OCI-LY1 (cell line): ENCODE measurements around the gene TNFAIP6.
"Not testable (repeated sequence)": the region's sequence is repeated elsewhere in the genome, so short reads cannot be mapped to it uniquely, and the experiment has no call there.

Source experiments
- H2AFZ ChIP-seq: fragments of 200-600 bp; sonication (generic), shearing (Covaris generic); 2 replicates; pipeline ENCODE4 v1.6.0; 2014; ENCODE audit warnings: antibody characterized with exemption, mild to moderate bottlenecking, low read length
- H3F3A ChIP-seq: fragments of 200-600 bp; sonication (generic), shearing (Covaris generic); 2 replicates; pipeline ENCODE4 v1.6.0; 2014; ENCODE audit warnings: mild to moderate bottlenecking, antibody characterized with exemption, low read length, moderate library complexity; ENCODE audit not compliant: insufficient read depth
- H3K27ac ChIP-seq: fragments of 200-600 bp; sonication (generic); 2 replicates; pipeline ENCODE4 v1.5.1; 2014; ENCODE audit warnings: low read length, mixed run types, mild to moderate bottlenecking, low read depth; ENCODE audit not compliant: poor library complexity, severe bottlenecking
- H3K27me3 ChIP-seq: fragments of 200-600 bp; sonication (generic); 2 replicates; pipeline ENCODE4 v1.6.0; 2014; ENCODE audit warnings: antibody characterized with exemption, mild to moderate bottlenecking, low read length, moderate library complexity; ENCODE audit not compliant: insufficient read depth
- H3K36me3 ChIP-seq: fragments of 200-600 bp; sonication (generic); 2 replicates; pipeline ENCODE4 v1.6.1; 2014; ENCODE audit warnings: mild to moderate bottlenecking, antibody characterized with exemption, low read length, moderate library complexity, mixed read lengths; ENCODE audit not compliant: insufficient read depth
- H3K4me1 ChIP-seq: fragments of 200-600 bp; sonication (generic); 2 replicates; pipeline ENCODE4 v1.5.1; 2014; ENCODE audit warnings: mild to moderate bottlenecking, low read length, moderate library complexity; ENCODE audit not compliant: insufficient read depth, severe bottlenecking
- H3K4me2 ChIP-seq: fragments of 200-600 bp; sonication (generic), shearing (Covaris generic); 2 replicates; pipeline ENCODE4 v1.6.1; 2014; ENCODE audit warnings: low read length
- H3K4me3 ChIP-seq: fragments of 200-600 bp; sonication (generic); 2 replicates; pipeline ENCODE4 v1.5.1; 2014; ENCODE audit warnings: low read length, low read depth, mild to moderate bottlenecking, mixed read lengths; ENCODE audit not compliant: poor library complexity, severe bottlenecking
- H3K79me2 ChIP-seq: fragments of 200-600 bp; shearing (Covaris generic); 2 replicates; pipeline ENCODE4 v1.6.1; 2016; ENCODE audit warnings: mixed run types, low read length, mixed read lengths; ENCODE audit not compliant: insufficient read depth
- H3K9ac ChIP-seq: fragments of 200-600 bp; sonication (generic), shearing (Covaris generic); 2 replicates; pipeline ENCODE4 v1.6.1; 2014; ENCODE audit warnings: mild to moderate bottlenecking, low read length, mixed read lengths
- H3K9me2 ChIP-seq: fragments of 200-600 bp; sonication (generic), shearing (Covaris generic); 2 replicates; pipeline ENCODE4 v1.6.1; 2014; ENCODE audit warnings: low read depth, mild to moderate bottlenecking, low read length, mixed read lengths
- H3K9me3 ChIP-seq: fragments of 200-600 bp; shearing (Covaris generic); 2 replicates; pipeline ENCODE4 v1.6.1; 2014; ENCODE audit warnings: low read length, mixed read lengths
- H4K20me1 ChIP-seq: fragments of 200-600 bp; sonication (generic), shearing (Covaris generic); 2 replicates; pipeline ENCODE4 v1.6.0; 2016; ENCODE audit warnings: mild to moderate bottlenecking, low read length; ENCODE audit not compliant: insufficient read depth
- EZH2 ChIP-seq: fragments of 200-600 bp; sonication (generic), shearing (Covaris generic); IDR thresholded peaks from 2 replicates; pipeline ENCODE4 v1.8.0; 2017; ENCODE audit warnings: borderline replicate concordance, mixed run types, mild to moderate bottlenecking, antibody characterized with exemption, low read length, moderate library complexity, mixed read lengths
- TF ChIP-seq, protein P1 (sequence below): fragments of 200-600 bp; sonication (generic), shearing (Covaris generic); IDR thresholded peaks from 2 replicates; pipeline ENCODE4 v1.5.1; 2017; ENCODE audit warnings: mild to moderate bottlenecking, antibody characterized with exemption, low read length, moderate library complexity, mixed read lengths

The TNFAIP6 gene

GRCh38 chr2:151357359-151357758 lies at the start of gene TNFAIP6:
TNFAIP6 (plus strand) TSS chr2:151357592; CDS start chr2:151357667, 75 bp downstream.
- Histone ChIP-seq H3K9me2 (no peaks in the 10 kb centered on the region), H3K9ac (no peak within 1 kb of the TSS), H3K4me3 (no peak within 1 kb of the TSS), H3K27ac (no peak within 1 kb of the TSS), H3K79me2 (no peaks in the 10 kb centered on the region), H3K36me3 (no peaks in the 10 kb centered on the region), H3K27me3 (no peaks in the 10 kb centered on the region), H3K9me3 (no peaks in the 10 kb centered on the region), H3K4me2 (no peak within 1 kb of the TSS), H3K4me1 (no peaks in the 10 kb centered on the region), H4K20me1 (no peaks in the 10 kb centered on the region), H2AFZ (no peak within 1 kb of the TSS), H3F3A (no peaks in the 10 kb centered on the region)
- TF ChIP-seq, protein P1, sequence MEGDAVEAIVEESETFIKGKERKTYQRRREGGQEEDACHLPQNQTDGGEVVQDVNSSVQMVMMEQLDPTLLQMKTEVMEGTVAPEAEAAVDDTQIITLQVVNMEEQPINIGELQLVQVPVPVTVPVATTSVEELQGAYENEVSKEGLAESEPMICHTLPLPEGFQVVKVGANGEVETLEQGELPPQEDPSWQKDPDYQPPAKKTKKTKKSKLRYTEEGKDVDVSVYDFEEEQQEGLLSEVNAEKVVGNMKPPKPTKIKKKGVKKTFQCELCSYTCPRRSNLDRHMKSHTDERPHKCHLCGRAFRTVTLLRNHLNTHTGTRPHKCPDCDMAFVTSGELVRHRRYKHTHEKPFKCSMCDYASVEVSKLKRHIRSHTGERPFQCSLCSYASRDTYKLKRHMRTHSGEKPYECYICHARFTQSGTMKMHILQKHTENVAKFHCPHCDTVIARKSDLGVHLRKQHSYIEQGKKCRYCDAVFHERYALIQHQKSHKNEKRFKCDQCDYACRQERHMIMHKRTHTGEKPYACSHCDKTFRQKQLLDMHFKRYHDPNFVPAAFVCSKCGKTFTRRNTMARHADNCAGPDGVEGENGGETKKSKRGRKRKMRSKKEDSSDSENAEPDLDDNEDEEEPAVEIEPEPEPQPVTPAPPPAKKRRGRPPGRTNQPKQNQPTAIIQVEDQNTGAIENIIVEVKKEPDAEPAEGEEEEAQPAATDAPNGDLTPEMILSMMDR = no peak
- TF ChIP-seq EZH2 = no peak

GRCh38 chr2:151310313-151310712 lies 47.1 kb upstream of the TNFAIP6 start:
- H4K20me1 ChIP-seq, H3K79me2 ChIP-seq, H3F3A ChIP-seq, H3K9me2 ChIP-seq, H3K9ac ChIP-seq, H3K4me1 ChIP-seq, H3K4me2 ChIP-seq, H2AFZ ChIP-seq, H3K4me3 ChIP-seq, H3K9me3 ChIP-seq, H3K27ac ChIP-seq, H3K36me3 ChIP-seq, H3K27me3 ChIP-seq: not testable (repeated sequence)

- not testable (repeated sequence) for H3K9me3 ChIP-seq
Measured at GRCh38 chr2:151312440-151312839, 45.0 kb upstream of the TNFAIP6 start.

DNA sequence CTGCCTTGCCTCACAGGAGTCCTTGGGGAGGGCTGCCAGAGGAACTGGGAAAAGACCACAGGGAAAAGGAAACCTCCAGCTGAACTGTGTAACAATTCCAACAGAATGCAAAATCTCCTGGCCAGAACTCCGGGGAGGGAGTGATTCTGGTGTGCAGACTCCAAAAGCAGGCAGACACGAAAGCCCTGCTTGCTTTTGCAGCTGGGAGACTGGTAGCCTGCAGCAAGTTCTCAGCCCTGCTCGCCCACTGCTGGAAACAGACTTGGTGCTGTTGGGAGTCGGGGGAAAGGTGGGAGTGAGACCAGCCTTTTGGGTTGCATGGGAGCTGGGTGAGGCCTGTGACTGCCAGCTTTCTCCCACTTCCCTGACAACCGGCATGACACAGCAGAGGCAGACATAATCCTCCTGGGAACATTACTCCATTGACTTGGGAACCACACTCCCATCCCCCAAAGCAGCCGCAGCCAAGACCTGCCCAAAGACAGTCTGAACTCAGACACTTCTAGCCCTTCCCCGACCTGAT lies 42.0 kb upstream of the TNFAIP6 start:
- Histone ChIP-seq H3K9me2 (no peaks in the 10 kb centered on the region), H3K27ac (no peak overlapping the region), H3K4me1 (no peaks in the 10 kb centered on the region), H2AFZ (no peak overlapping the region), H3K4me3 (no peak overlapping the region), H3F3A (no peaks in the 10 kb centered on the region), H3K9ac (no peak overlapping the region), H3K27me3 (no peaks in the 10 kb centered on the region), H3K9me3 (no peaks in the 10 kb centered on the region), H4K20me1 (no peaks in the 10 kb centered on the region), H3K36me3 (no peaks in the 10 kb centered on the region), H3K79me2 (no peaks in the 10 kb centered on the region), H3K4me2 (no peak overlapping the region)
- no peak for TF ChIP-seq EZH2
- TF ChIP-seq, protein P1 = no peak

More at GRCh38 chr2:151312440-151312839, 45.0 kb upstream of the TNFAIP6 start:
- not testable (repeated sequence) for H4K20me1 ChIP-seq, H3K36me3 ChIP-seq, H3K27me3 ChIP-seq, H3K4me3 ChIP-seq, H2AFZ ChIP-seq, H3K4me2 ChIP-seq, H3K9ac ChIP-seq, H3K79me2 ChIP-seq, H3K4me1 ChIP-seq, H3K9me2 ChIP-seq, H3F3A ChIP-seq, H3K27ac ChIP-seq
